Uterus (tissue), 2 donors: ENCODE data around the gene PID1.

Source experiments
- CTCF ChIP-seq, 4 experiments: fragments of 200-600 bp in 2 of 4; fragments of 450-650 bp in 2 of 4; sonication (generic) in 2 of 4; IDR thresholded peaks; one replicate each; pipeline ENCODE4 v1.5.1; 2016 to 2019; ENCODE audit warnings: antibody characterized with exemption in 4 of 4, mild to moderate bottlenecking in 2 of 4, moderate library complexity in 1 of 4
- POLR2A ChIP-seq, 2 donors: fragments of 450-650 bp; IDR thresholded peaks; one replicate each; pipeline ENCODE4 v1.6.1; 2016; ENCODE audit warnings: antibody characterized with exemption in 2 of 2, mild to moderate bottlenecking in 1 of 2, moderate library complexity in 1 of 2

DNA sequence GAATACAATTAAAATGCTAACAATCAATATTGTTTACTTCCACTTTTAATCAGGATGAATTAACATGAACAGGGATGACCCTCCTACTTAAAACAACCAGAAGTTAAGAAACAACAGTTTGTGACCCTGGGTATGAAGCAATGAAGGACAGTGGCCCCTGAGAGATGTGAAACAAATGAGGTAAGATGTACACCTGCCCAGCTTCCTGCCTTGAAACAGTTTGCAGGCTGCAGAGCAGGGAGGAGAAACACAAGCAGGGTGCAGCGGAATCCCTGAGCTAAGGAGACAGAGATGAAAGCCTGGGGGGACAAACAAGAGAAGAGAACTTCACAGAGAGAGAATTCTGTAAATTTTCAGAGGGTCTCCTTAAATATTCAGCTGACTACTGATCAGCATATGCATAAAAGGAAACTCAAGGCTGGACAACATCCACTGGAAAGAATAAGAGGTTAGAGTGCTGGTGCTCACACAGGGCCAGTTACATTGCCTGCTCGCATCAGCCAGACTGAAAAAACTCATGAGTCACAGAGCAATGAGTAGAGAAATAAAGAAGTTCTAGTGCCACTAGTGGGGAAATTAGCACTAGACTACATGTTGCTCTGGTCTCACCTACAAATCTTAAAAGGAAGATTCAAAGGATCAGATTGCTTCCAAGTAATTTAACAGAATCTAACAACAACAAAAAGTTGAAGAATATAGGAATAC is 106.4 kb downstream of the PID1 start:
- TF ChIP-seq CTCF (IDR thresholded peaks at IDR 0.05) (no peak), POLR2A (IDR thresholded peaks at IDR 0.05) (no peak)
